Measurements from ENCODE around the gene KCTD1.

The KCTD1 gene

GRCh38 chr18:26482569-26482968, 65.8 kb downstream of the KCTD1 start:
- no peak for DNase-seq (ENCODE audit: low read depth in 2 of 2)

- DNase-seq (ENCODE audit: low read depth in 2 of 2): no peak
These were observed 67.2 kb downstream of the KCTD1 start for GRCh38 chr18:26480897-26481795.

- no peak for DNase-seq (ENCODE audit: low read depth in 2 of 2)
These were observed 68.7 kb downstream of the KCTD1 start for GRCh38 chr18:26479681-26480079.

GRCh38 chr18:26479065-26479680, 69.2 kb downstream of the KCTD1 start:
- no peak for DNase-seq (ENCODE audit: low read depth in 2 of 2)

- no peak for DNase-seq (ENCODE audit: low read depth in 2 of 2)
These were observed 70.4 kb downstream of the KCTD1 start for GRCh38 chr18:26477828-26478466.

- DNase-seq (ENCODE audit: low read depth in 2 of 2): no peak
These were observed 71.7 kb downstream of the KCTD1 start for GRCh38 chr18:26476697-26477096.

GRCh38 chr18:26474542-26474941, 73.8 kb downstream of the KCTD1 start:
- DNase-seq (ENCODE audit: low read depth in 2 of 2): no peak

GRCh38 chr18:26473672-26474071, 74.7 kb downstream of the KCTD1 start:
- no peak for DNase-seq (ENCODE audit: low read depth in 2 of 2)

- no peak for DNase-seq (ENCODE audit: low read depth in 2 of 2)
These were observed 76.5 kb downstream of the KCTD1 start for GRCh38 chr18:26471826-26472225.

- DNase-seq (ENCODE audit: low read depth in 2 of 2): no peak
These were observed 77.3 kb downstream of the KCTD1 start for GRCh38 chr18:26471027-26471426.

- DNase-seq (ENCODE audit: low read depth in 2 of 2): no peak
These were observed 78.2 kb downstream of the KCTD1 start for GRCh38 chr18:26470011-26470637.

- DNase-seq (ENCODE audit: low read depth in 2 of 2): no peak
These were observed 79.4 kb downstream of the KCTD1 start for GRCh38 chr18:26468931-26469340.

GRCh38 chr18:26466026-26466425, 82.3 kb downstream of the KCTD1 start:
- DNase-seq (ENCODE audit: low read depth in 2 of 2): no peak

GRCh38 chr18:26465431-26465830, 82.9 kb downstream of the KCTD1 start:
- DNase-seq (ENCODE audit: low read depth in 2 of 2): no peak

- DNase-seq (ENCODE audit: low read depth in 2 of 2): no peak
These were observed 84.0 kb downstream of the KCTD1 start for GRCh38 chr18:26464128-26465011.

GRCh38 chr18:26462355-26462754, 86.0 kb downstream of the KCTD1 start:
- no peak for DNase-seq (ENCODE audit: low read depth in 2 of 2)

- DNase-seq (ENCODE audit: low read depth in 2 of 2): no peak
These were observed 86.9 kb downstream of the KCTD1 start for GRCh38 chr18:26461405-26461804.

- DNase-seq (ENCODE audit: low read depth in 2 of 2): no peak
These were observed 87.8 kb downstream of the KCTD1 start for GRCh38 chr18:26460449-26461091.

- DNase-seq (ENCODE audit: low read depth in 2 of 2): no peak
These were observed 88.5 kb downstream of the KCTD1 start for GRCh38 chr18:26459884-26460283.

- DNase-seq (ENCODE audit: low read depth in 2 of 2): no peak
These were observed 89.0 kb downstream of the KCTD1 start for GRCh38 chr18:26459340-26459739.
